ENCODE results near the gene FUS.
"Not testable (repeated sequence)": the region's sequence is repeated elsewhere in the genome, so short reads cannot be mapped to it uniquely, and the experiment has no call there.

Gene FUS

GRCh38 chr16:31143694-31144148 lies 36.2 kb upstream of the FUS start:
- DNase-seq (ENCODE audit: low read depth in 2 of 2) = no peak

DNA sequence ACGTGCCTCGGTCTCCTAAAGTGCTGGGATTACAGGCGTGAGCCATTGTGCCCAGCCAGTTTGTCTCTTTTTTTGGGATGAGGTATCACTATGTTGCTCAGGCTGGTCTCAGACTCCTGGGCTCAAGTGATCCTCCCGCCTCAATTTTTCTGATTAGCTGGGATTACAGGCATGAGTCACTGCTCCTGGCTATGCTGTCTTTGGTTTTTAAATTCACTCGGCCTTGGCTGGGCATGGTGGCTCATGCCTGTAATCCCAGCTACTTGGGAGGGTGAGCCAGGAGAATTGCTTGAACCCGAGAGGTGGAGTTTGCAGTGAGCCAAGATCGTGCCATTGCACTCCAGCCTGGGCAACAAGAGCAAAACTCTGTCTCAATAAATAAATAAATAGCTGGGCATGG lies 35.5 kb upstream of the FUS start:
- DNase-seq (ENCODE audit: low read depth in 2 of 2) = not testable (repeated sequence)

- DNase-seq (ENCODE audit: low read depth in 2 of 2) = no peak
Measured at GRCh38 chr16:31145398-31145990, 34.4 kb upstream of the FUS start.

GRCh38 chr16:31147574-31147973 lies 32.4 kb upstream of the FUS start:
- no peak for DNase-seq (ENCODE audit: low read depth in 2 of 2)

DNA sequence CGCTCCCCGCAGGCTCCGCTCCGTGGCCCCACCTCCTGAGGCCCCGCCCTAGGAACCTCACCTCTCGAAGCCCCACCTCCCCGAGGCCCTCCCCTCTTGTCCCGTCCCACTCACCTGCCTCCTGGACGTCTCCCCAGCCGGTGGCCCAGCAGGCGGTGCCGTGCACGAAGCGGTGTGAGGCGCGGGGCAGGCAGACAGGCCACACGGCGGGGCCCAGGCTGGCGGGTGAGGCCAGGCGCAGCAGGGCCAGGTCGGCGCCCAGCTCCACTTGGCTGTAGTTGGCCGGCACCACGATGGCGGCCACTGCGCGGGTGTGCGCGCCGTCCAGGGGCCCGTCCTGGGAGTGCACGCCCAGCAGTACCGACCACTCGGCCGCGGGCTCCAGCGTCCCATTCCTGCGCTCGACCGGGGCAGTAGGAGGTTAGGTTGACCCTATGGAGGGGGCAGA lies 31.6 kb upstream of the FUS start:
- DNase-seq (ENCODE audit: low read depth in 2 of 2) = no peak

DNA sequence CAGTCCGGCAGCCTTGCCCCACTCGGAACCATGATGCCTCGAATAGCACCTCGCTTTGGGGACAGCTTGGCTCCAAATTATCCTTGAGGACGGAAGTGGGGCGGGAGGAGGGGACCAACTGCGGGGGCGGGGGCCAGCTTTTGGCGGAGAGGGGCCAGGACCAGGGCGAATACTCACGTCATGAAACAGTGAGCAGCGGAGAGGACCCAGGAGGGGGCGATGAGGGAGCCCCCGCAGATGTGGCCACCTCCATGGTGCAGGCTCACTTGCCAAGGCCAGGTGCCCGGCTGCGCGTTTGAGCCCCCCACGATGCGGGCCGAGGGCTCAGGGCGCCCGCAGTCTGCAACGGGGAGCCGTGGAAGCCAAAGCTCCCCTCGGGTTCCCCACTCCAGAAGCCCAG lies 31.0 kb upstream of the FUS start:
- no peak for DNase-seq (ENCODE audit: low read depth in 2 of 2)

GRCh38 chr16:31149332-31149731 lies 30.6 kb upstream of the FUS start:
- no peak for DNase-seq (ENCODE audit: low read depth in 2 of 2)

- no peak for DNase-seq (ENCODE audit: low read depth in 2 of 2)
Measured at GRCh38 chr16:31149894-31150890, 29.7 kb upstream of the FUS start, which contains the start of gene PRSS36. Gene PRSS36, minus strand, starts transcription at chr16:31150066. Its CDS starts 31 bp downstream, at chr16:31150035.

DNA sequence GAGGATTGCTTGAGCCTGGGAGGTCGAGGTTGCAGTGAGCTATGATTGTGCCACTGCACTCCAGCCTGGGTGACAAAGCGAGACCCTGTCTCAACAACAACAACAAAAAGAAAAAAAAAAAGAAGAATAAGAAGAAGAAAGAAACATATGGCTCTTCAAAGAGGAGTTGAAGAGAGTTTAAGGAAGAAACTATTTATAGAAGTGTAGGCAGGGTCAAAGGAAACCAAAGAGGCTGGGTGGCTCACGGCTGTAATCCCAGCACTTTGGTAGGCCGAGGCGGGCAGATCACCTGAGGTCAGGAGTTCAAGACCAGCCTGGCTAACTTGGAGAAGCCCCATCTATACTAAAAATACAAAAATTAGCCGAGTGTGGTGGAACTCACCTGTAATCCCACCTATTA lies 29.0 kb upstream of the FUS start:
- DNase-seq (ENCODE audit: low read depth in 2 of 2) = not testable (repeated sequence)

DNA sequence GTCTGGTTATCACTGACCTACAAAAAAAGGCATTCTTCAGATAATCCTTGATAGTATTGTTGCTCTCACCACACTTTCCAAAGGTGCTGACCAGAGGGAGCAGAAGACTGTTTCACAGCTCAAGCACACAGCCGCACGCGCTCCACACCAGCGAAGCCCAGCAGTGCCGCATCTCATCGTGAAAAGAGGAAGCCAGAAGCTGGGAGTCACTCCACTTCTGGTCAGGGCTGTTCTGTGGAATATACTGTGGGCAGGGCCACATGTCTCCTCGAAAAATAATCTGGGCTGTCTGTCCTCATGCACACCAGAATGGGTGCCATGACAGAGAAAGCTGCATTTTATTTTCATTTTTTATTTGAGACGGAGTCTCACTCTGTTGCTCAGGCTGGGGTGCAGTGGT lies 22.8 kb upstream of the FUS start:
- no peak for DNase-seq (ENCODE audit: low read depth in 2 of 2)

GRCh38 chr16:31167315-31167714 lies 12.6 kb upstream of the FUS start:
- no peak for DNase-seq (ENCODE audit: low read depth in 2 of 2)

- DNase-seq (ENCODE audit: low read depth in 2 of 2) = no peak
Measured at GRCh38 chr16:31168848-31169247, 11.1 kb upstream of the FUS start.

DNA sequence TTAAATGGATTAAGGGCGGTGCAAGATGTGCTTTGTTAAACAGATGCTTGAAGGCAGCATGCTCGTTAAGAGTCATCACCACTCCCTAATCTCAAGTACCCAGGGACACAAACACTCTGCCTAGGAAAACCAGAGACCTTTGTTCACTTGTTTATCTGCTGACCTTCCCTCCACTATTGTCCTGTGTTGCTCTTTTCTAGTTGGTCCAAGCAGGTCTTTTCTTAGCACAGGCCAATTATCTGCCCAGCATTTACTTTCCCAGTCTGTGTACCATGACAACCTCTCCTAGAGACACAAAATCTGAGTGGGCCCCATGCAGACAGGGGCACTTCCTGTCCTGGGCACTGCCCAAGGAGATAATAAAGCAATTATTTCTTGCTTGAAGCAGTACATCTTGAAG lies 9.9 kb upstream of the FUS start:
- not testable (repeated sequence) for DNase-seq (ENCODE audit: low read depth in 2 of 2)

DNA sequence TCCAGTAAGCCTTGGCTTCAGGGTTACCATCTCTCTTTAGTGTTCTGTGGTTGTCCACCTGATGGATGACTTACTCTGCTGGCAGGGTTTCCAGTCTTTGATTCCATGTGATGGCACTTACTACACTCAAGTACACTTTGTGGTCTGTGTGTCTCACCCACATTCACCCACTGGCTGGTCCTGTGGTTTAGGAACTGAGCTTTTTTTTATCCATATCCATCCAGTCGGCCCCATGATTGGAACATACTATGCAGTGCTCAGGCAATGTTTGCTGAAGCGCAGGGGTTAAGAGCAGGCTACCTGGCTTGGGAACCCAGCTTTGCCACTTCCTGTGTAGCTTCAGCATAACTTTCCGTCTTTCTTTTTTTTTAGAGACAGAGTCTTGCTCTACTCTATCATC lies 2.8 kb upstream of the FUS start:
- no peak for DNase-seq (ENCODE audit: low read depth in 2 of 2)

- no peak for DNase-seq (ENCODE audit: low read depth in 2 of 2)
Measured at GRCh38 chr16:31179219-31179746, 656 bp upstream of the FUS start.

DNA sequence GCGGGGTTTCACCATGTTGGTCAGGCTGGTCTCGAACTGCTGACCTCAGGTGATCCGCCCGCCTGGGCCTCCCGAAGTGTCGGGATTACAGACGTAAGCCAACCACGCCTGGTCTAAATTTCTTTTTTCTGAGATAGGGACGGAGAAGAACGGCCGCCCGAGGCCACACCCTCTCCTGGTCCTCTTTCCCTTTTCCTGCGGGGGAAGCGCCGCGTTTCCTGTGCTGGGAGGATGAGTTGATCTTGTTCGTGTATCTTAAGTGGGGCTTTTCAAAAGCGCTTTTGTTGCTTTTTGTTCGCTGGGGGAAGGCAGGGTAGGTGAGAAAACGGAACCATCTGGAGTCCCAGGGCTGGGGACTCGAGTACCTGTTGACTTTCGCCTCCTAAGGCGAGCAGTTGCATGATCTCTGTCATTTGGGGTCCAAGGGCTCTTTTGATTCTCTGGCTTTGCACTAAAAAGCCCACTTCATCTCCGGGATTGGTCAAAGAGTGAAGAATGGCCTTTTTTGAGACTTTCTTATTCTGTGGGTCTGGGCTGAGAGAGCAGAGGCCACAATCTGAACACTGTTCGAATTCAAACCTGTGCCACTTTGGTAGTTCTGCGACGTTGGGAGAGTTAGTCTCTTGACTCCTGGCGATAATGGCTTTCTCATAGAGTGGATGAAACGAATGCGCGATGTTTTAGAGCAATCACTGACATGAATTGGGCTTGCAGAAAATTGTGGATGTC lies 1.3 kb downstream of the FUS start:
- no peak for DNase-seq (ENCODE audit: low read depth in 2 of 2)

GRCh38 chr16:31182391-31182790 lies 2.5 kb downstream of the FUS start:
- DNase-seq (ENCODE audit: low read depth in 2 of 2) = no peak

- DNase-seq (ENCODE audit: low read depth in 2 of 2) = no peak
Measured at GRCh38 chr16:31183432-31184428, 3.8 kb downstream of the FUS start.

DNA sequence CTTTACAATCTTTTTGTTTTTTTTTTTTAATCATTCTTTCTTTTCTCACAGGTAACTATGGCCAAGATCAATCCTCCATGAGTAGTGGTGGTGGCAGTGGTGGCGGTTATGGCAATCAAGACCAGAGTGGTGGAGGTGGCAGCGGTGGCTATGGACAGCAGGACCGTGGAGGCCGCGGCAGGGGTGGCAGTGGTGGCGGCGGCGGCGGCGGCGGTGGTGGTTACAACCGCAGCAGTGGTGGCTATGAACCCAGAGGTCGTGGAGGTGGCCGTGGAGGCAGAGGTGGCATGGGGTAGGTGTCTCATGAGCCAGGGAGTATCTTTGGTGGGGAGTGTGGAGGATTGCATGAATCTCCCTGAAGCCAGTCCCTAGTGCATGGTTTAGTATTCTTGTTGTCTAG lies 4.9 kb downstream of the FUS start:
- no peak for DNase-seq (ENCODE audit: low read depth in 2 of 2)

- no peak for DNase-seq (ENCODE audit: low read depth in 2 of 2)
Measured at GRCh38 chr16:31185339-31185738, 5.4 kb downstream of the FUS start.

DNA sequence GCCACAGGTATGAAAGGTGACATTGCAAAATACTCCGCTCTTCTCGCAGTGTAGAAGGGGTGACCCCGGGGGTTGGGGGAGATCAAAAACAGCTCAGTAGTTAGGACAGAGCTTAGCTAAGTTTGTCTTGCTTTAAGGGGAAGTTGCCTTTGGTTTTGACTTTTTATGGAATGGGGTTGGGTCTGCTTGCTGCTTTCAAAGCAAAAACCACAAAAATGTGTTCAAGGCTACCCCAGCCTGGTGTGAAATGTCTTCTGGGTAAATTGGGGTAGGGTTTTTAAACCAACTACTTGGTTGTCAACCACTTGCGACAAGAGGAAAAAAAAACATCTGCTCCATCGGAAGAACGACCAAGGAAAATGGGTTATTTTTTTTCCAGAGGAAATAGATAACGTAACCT lies 6.2 kb downstream of the FUS start:
- DNase-seq (ENCODE audit: low read depth in 2 of 2) = no peak

Data from stimulated activated CD8-positive, alpha-beta memory T cell treated with anti-CD3 and anti-CD28 coated beads, Interleukin-7, amount 100 ng/mL, for 1 hour (primary cell).